Spleen (tissue), 11 donors: Measurements from ENCODE around the gene TTC39B. TPM values are rescaled to one million over a fixed set of nuclear protein-coding genes. Genes with fewer than 3 reads are reported as not detected.

Source experiments
- DNase-seq: peaks from one replicate; pipeline ENCODE4 v3.0.0-alpha.2; 2020
- H3K27ac ChIP-seq, 8 donors: fragments of 200-600 bp; sonication (generic) in 7 of 8; 1 replicate in 4 of 8; 2 replicates in 4 of 8; pipeline versions ENCODE4 v1.5.0 to v1.8.0; 2016 to 2021; ENCODE audit warnings: inconsistent platforms in 4 of 8, mild to moderate bottlenecking in 4 of 8, moderate library complexity in 1 of 8
- H3K27me3 ChIP-seq, 7 donors: fragments of 200-600 bp; sonication (generic) in 6 of 7; replicated peaks in 1 of 7; 1 replicate in 4 of 7; 2 replicates in 3 of 7; pipeline versions ENCODE4 v1.5.0 to v1.8.0; 2016 to 2021; ENCODE audit warnings: inconsistent platforms in 3 of 7, mild to moderate bottlenecking in 1 of 7
- H3K36me3 ChIP-seq, 6 donors: fragments of 200-600 bp; sonication (generic) in 5 of 6; 1 replicate in 4 of 6; 2 replicates in 2 of 6; pipeline versions ENCODE4 v1.5.0 to v1.8.0; 2016 to 2021; ENCODE audit warnings: inconsistent platforms in 2 of 6
- H3K4me1 ChIP-seq, 6 donors: fragments of 200-600 bp; sonication (generic) in 5 of 6; 1 replicate in 3 of 6; 2 replicates in 3 of 6; pipeline versions ENCODE4 v1.5.0 to v1.8.0; 2016 to 2021; ENCODE audit warnings: inconsistent platforms in 3 of 6
- H3K4me3 ChIP-seq, 8 donors: fragments of 200-600 bp; sonication (generic) in 7 of 8; 1 replicate in 4 of 8; 2 replicates in 4 of 8; pipeline versions ENCODE4 v1.5.0 to v1.8.0; 2016 to 2021; ENCODE audit warnings: inconsistent platforms in 4 of 8, mild to moderate bottlenecking in 4 of 8, moderate library complexity in 2 of 8
- H3K9me3 ChIP-seq, 8 donors: fragments of 200-600 bp; sonication (generic) in 7 of 8; 1 replicate in 4 of 8; 2 replicates in 4 of 8; pipeline versions ENCODE4 v1.5.0 to v1.8.0; 2016 to 2021; ENCODE audit warnings: inconsistent platforms in 4 of 8
- POLR2A ChIP-seq, 3 donors: fragments of 450-650 bp; IDR thresholded peaks; one replicate each; pipeline ENCODE4 v1.5.1; 2017; ENCODE audit warnings: antibody characterized with exemption in 3 of 3, mild to moderate bottlenecking in 1 of 3
- POLR2AphosphoS5 ChIP-seq, 3 donors: sonication (generic); formaldehyde crosslinking; IDR thresholded peaks; one replicate each; pipeline ENCODE4 v1.5.1; 2017; ENCODE audit warnings: antibody characterized with exemption in 3 of 3
- WGBS, 5 donors: extraction: QIAGEN DNeasy Blood & Tissue Kit in 3 of 5; methylation state at CpG; one replicate each; pipeline versions ENCODE4 v1.1.5 to v1.1.7; 2013 to 2018; 5-methylcytosine and 5-hydroxymethylcytosine counted together
- intact Hi-C: fragments of 100-400 bp; cut with DNase I; formaldehyde crosslinking; loops from one replicate; pipeline ENCODE4 v1.15.0; 2023; ENCODE audit warnings: low total_unique reads
- polyA plus RNA-seq, 3 donors: library from polyadenylated mRNA; stranded (reverse); fragments of 200-250 nt; gene quantifications; one replicate each; pipeline ENCODE4 v1.2.1, GENCODE V29; 2013
- total RNA-seq, 7 donors: library from RNA; depleted of rRNA in 3 of 7; stranded (reverse); fragments of >200 nt in 3 of 7; fragmentation: NEBNext Ultra II Directional in 4 of 7; extraction: Animal tissue kit (Norgen Biotek cat#: 25700) in 4 of 7; gene quantifications; one replicate each; pipeline versions ENCODE4 v1.1.0 to v1.2.1, GENCODE V29; 2016 to 2021
- TF ChIP-seq, protein P1 (sequence below), 11 experiments: fragments of 200-600 bp in 7 of 11; fragments of 450-650 bp in 4 of 11; sonication (generic) in 4 of 11; IDR thresholded peaks in 8 of 11; conservative IDR thresholded peaks in 3 of 11; 1 replicate in 7 of 11; 2 replicates in 4 of 11; pipeline versions ENCODE4 v1.4.0 to v1.8.0; 2016 to 2021; ENCODE audit warnings: antibody characterized with exemption in 11 of 11, inconsistent platforms in 4 of 11, mild to moderate bottlenecking in 1 of 11
- donor health status: healthy with polysubstance abuse.
- donor health status: DM: no; HTN: no; CAD: no; lungs with moderate emphysema.
- donor health status: DM: no; HTN: no; CAD: no.
- donor health status: Bipolar disorder and iron deficiency.
- donor health status: healthy.
- donor health status: DM: no; HTN: no; CAD: no.
- donor health status: DM: yes; HTN: yes; CAD: no.

Gene TTC39B
- total and polyA plus RNA-seq, 10 donors, result 4.8 to 24.1 (median 19.0) TPM

DNA sequence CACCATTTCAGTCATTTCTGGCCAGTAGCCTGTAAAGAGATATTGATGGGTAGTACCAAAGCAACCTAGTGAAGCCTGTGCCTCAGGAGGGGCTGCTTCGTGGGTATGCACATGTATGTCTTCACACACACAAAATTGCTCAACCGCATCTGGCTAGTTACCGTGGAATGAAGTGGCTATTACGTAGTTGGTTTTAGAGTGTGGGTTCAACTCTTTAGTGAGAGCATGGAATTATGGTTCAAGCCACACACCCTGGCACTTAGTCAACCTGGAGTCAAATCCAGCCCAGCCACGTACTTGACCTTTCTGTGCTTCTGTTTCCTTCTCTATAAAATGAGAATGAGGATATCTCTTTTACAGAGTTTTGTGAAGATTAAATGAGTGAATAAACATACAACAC lies 174.9 kb downstream of the TTC39B start:
- H3K4me1 ChIP-seq, result peaks cover 0 to 8% (median 7%) of the 10 kb centered on the region in 6 donors
- no peak for DNase-seq
- H3K27me3 ChIP-seq, result peaks cover 0 to 3% (median 0%) of the 10 kb centered on the region in 7 donors
- no peak overlapping the region for H3K27ac ChIP-seq
- 52 to 78% (median 72%) methylated on average over 5 of the region's 5 CpGs for WGBS, 5 donors
- H3K9me3 ChIP-seq, result no peaks in the 10 kb centered on the region
- no peak overlapping the region for H3K4me3 ChIP-seq
- intact Hi-C loops, result loop anchor here (10.0 kb wide), 1 partner anchor 517 kb away; no protein-coding TSS in a partner anchor
- H3K36me3 ChIP-seq, result no peaks in the 10 kb centered on the region
- TF ChIP-seq POLR2AphosphoS5 (IDR thresholded peaks at IDR 0.05), result no peak
- TF ChIP-seq, protein P1, sequence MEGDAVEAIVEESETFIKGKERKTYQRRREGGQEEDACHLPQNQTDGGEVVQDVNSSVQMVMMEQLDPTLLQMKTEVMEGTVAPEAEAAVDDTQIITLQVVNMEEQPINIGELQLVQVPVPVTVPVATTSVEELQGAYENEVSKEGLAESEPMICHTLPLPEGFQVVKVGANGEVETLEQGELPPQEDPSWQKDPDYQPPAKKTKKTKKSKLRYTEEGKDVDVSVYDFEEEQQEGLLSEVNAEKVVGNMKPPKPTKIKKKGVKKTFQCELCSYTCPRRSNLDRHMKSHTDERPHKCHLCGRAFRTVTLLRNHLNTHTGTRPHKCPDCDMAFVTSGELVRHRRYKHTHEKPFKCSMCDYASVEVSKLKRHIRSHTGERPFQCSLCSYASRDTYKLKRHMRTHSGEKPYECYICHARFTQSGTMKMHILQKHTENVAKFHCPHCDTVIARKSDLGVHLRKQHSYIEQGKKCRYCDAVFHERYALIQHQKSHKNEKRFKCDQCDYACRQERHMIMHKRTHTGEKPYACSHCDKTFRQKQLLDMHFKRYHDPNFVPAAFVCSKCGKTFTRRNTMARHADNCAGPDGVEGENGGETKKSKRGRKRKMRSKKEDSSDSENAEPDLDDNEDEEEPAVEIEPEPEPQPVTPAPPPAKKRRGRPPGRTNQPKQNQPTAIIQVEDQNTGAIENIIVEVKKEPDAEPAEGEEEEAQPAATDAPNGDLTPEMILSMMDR (IDR thresholded peaks at IDR 0.05 in 8 of 11, conservative IDR thresholded peaks at IDR 0.05 in 3 of 11), result no peak
- TF ChIP-seq POLR2A (IDR thresholded peaks at IDR 0.05), result no peak

DNA sequence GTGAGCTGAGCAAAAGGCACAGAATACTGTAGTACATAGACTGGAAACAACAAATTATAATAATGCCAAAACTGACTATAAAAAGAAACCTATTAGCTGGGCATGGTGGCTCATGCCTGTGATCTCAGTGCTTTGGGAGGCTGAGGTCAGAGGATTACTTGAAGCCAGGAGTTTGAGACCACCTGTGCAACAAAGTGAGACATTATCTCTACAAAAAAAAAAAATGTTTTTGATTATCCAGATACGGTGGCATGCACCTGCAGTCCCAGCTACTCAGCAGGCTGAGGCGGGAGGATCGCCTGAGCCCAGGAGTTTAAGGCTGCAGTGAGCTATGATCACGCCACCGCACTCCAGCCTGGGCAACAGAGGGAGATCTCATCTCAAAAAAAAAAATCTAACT lies 175.9 kb downstream of the TTC39B start:
- H3K9me3 ChIP-seq, result no peaks in the 10 kb centered on the region
- no peak overlapping the region for H3K4me3 ChIP-seq
- peaks cover 0 to 8% (median 7%) of the 10 kb centered on the region in 6 donors for H3K4me1 ChIP-seq
- DNase-seq, result no peak
- H3K27ac ChIP-seq, result no peak overlapping the region
- intact Hi-C loops, result loop anchor here (10.0 kb wide), 1 partner anchor 516 kb away; no protein-coding TSS in a partner anchor
- H3K27me3 ChIP-seq, result peaks cover 0 to 4% (median 0%) of the 10 kb centered on the region in 7 donors
- H3K36me3 ChIP-seq, result no peaks in the 10 kb centered on the region
- TF ChIP-seq, protein P1 (IDR thresholded peaks at IDR 0.05 in 8 of 11, conservative IDR thresholded peaks at IDR 0.05 in 3 of 11), result no peak
- TF ChIP-seq POLR2A (IDR thresholded peaks at IDR 0.05), result no peak
- TF ChIP-seq POLR2AphosphoS5 (IDR thresholded peaks at IDR 0.05), result no peak
- 80 to 95% (median 84%) methylated on average over 5 of the region's 5 CpGs for WGBS, 5 donors

DNA sequence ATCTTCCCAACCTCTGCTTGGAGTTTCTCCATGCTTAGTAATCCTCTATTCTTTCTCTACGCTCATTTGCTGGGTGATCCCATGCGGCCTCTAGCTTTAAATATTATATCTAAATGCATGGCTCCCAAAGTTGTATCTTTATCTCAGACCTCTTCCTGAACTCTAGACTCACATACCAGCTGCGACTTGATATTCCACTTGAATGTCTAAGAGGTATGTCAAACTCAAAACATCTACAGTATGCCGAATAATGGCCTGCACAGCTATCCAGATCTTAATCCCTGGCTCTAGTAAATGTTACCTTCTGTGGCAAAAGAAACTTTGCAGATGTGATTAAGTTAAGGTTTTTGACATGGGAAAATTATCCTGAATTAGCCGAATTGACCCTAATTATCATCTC lies 179.2 kb downstream of the TTC39B start:
- no peak overlapping the region for H3K27ac ChIP-seq
- TF ChIP-seq, protein P1 (IDR thresholded peaks at IDR 0.05 in 8 of 11, conservative IDR thresholded peaks at IDR 0.05 in 3 of 11), result no peak
- no peak for TF ChIP-seq POLR2AphosphoS5 (IDR thresholded peaks at IDR 0.05)
- no peak for TF ChIP-seq POLR2A (IDR thresholded peaks at IDR 0.05)
- H3K27me3 ChIP-seq, result peaks cover 0 to 18% (median 0%) of the 10 kb centered on the region in 7 donors
- no peaks in the 10 kb centered on the region for H3K4me1 ChIP-seq
- no peak for DNase-seq
- intact Hi-C loops, result no loop called here
- no peaks in the 10 kb centered on the region for H3K36me3 ChIP-seq
- no peaks in the 10 kb centered on the region for H3K9me3 ChIP-seq
- WGBS, 5 donors, result 85 to 91% (median 86%) methylated on average over 5 of the region's 5 CpGs
- no peak overlapping the region for H3K4me3 ChIP-seq

DNA sequence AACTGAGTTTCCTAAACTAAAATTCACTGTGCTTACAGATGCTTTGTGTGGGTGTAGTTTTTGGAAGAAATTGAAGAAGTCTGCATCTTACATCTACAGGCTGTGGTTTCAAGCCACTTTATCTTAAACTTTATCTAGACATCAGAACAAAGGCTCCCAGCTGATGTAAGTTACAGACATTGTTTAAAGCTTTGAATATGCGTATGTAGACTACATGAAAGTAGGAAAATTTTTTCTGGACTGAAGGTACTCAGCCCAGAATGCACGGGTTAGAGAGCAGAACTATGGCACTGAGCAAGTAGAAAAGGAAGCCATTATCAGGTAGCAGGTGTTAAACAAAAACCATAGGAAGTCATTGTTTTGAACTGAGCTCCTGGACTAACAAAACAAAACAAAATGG lies 185.4 kb downstream of the TTC39B start:
- TF ChIP-seq POLR2A (IDR thresholded peaks at IDR 0.05) (no peak), POLR2AphosphoS5 (IDR thresholded peaks at IDR 0.05) (no peak)
- TF ChIP-seq, protein P1 (IDR thresholded peaks at IDR 0.05 in 8 of 11, conservative IDR thresholded peaks at IDR 0.05 in 3 of 11), result no peak
- no peak overlapping the region for H3K27ac ChIP-seq
- H3K9me3 ChIP-seq, result no peaks in the 10 kb centered on the region
- no peak overlapping the region for H3K4me3 ChIP-seq
- intact Hi-C loops, result no loop called here
- WGBS, 5 donors, result 41 to 46% (median 44%) methylated on average over 2 of the region's 2 CpGs
- no peaks in the 10 kb centered on the region for H3K4me1 ChIP-seq
- H3K36me3 ChIP-seq, result no peaks in the 10 kb centered on the region
- no peak for DNase-seq
- H3K27me3 ChIP-seq, result peaks cover 0 to 34% (median 0%) of the 10 kb centered on the region in 7 donors
